HG03439 (cell line): Measurements from ENCODE around the gene APOL3.
"Not testable (repeated sequence)": the region's sequence is repeated elsewhere in the genome, so short reads cannot be mapped to it uniquely, and the experiment has no call there.

Experiments used
- ATAC-seq: cut with Tn5 transposase; IDR thresholded peaks from one replicate; pipeline ENCODE4 v1.9.1; 2021; ENCODE audit warnings: mild to moderate bottlenecking, moderate library complexity; ENCODE audit not compliant: unreplicated experiment

The APOL3 gene

DNA sequence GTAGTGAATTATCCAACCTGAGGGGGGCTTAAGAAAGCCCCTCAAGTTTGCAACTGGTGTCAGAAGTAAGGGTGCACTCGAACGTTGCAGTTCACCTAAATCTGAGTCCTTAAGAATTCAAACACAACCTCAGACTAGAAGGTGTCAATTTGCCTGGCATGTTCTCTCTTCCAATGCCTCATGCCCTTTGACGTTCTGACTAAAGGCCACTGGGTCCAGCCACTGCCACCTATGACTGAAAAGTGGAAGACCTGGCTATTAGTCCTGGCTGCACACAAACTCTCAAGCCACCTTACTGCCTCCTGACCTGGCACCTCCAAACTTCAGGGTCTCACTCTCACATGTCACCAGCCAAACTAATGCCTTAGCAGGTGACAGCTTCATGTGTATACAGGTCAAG, 33.0 kb upstream of the APOL3 start:
- no peak for ATAC-seq

DNA sequence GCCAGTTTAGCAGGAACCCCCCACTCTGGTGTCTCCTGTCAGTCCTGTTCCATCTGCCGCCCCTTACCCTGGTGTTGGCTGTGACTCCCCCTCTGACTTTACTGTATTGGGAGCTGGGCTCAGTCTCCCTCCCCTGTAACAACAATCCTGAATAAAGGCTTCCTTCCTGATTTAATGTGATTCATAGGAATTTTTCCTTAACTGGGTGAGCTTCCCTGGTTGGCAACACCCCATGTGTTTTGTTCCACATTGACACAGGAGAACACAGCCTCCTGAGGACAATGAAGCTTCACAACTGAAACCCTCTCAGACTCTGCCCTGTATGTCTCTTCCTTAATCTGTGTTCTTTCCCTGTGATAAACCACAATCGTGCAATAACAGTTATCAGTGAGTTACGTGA, 32.6 kb upstream of the APOL3 start:
- ATAC-seq: no peak

GRCh38 chr22:36192542-36192941, 32.0 kb upstream of the APOL3 start:
- no peak for ATAC-seq

DNA sequence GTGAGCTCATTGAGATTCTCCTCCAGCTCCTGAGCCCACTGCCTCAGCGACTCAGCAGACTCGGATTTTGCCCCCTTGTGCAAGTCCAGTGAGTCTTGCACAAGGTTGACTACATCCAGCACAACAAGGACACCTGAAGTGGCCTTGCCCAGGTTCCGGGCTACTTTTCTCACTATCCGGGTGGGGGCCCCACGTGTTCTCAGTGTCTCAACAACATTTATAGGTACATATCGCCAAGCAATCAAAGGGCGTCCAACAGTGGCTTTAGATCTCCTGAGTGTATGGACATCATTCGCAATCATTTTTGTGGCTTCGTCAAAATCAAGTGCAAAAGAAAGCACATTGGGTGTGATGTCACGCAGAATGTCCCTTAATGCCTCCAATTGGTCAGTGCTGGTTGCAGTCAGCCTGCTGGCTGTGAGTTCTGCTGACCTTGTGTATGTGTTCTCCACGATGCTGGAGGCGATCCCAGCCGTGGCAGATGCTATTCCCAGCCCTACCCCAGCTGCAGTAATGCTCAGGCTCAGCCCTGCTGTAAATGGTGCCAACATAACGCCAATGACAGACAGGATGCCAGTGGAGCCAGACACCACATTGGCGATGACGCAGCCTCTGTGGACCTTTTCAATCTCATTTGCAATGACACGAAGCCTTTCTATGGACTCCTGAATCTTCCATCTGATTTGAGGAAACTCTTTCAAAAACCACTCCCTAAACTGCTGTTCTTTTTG, 30.7 kb upstream of the APOL3 start:
- no peak for ATAC-seq

GRCh38 chr22:36187862-36188261, 27.3 kb upstream of the APOL3 start:
- not testable (repeated sequence) for ATAC-seq

DNA sequence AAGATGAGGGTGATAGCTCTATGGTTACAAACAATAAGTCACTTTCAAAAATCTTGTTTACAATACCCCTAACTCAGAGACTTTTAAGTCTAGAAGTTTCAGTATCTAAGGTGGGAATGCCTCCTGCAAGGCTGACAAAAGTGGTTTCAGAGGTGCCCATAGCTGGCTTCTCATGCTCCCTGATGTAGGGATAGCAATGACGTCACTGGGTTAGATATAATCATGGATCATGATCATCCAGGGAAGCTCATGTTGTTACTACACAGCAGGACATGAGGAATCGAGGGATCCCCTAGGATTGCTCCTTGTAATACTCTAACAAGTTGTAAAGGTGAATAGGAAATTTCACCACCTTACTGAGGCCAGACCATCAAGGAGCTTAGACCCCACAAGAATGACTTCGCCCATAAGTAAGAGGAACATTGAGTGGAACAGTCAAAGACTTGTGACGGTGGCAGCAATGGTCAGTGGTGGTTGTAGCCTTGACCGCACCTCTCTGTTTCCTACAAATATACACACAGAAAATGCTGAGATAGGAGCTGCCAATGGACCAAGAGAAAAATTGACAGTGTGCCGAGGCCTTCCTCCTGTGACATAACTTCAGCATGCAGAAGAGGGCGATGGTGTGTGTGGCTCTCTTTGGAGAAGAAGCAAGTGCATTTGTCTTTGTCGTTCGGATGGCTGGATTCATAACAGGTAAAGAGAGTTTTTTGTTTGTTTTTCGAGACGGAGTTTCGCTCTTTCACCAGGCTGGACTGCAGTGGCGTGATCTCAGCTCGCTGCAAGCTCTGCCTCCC, 25.5 kb upstream of the APOL3 start:
- no peak for ATAC-seq

- no peak for ATAC-seq
These were observed 24.0 kb upstream of the APOL3 start for GRCh38 chr22:36184433-36185025.

DNA sequence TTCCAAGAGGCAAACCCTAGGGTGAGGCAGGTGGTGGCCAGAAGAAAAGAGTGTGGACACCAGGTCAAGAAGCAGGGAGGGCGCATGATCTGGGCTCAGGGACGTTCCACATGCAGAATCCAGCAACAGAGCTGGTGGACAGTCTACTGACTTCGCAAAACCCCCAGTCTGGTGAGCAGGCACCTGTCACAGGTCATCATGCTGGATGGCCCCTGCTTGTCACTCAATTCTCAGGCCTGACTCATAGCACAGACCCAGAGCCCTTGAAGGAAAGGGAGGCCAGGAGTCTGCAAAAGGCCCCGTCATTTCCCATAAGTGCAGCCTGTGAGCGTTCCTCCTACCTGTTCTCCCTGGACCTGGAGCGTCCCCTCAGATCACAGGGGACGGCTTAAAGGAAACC, 22.9 kb upstream of the APOL3 start:
- ATAC-seq: no peak

DNA sequence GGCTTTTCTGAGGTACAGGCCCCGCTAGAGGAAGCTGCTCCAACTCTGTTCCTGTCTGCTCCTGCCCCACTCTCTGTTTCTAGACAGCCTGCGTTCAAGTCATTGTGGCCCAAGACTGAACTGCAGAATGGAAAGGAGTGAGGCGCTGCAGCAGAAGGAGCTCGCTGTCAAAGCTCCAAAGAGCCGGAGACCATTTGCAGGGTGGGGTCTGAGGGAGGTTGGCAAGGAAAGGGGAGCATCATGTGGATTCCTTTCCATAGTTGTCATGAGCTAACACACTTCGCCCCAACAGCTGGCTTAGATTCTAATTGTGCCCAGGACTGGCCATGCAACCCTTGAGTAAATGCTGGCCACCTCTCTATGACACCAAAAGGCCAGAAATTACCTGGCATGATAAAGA, 22.3 kb upstream of the APOL3 start:
- ATAC-seq: no peak

DNA sequence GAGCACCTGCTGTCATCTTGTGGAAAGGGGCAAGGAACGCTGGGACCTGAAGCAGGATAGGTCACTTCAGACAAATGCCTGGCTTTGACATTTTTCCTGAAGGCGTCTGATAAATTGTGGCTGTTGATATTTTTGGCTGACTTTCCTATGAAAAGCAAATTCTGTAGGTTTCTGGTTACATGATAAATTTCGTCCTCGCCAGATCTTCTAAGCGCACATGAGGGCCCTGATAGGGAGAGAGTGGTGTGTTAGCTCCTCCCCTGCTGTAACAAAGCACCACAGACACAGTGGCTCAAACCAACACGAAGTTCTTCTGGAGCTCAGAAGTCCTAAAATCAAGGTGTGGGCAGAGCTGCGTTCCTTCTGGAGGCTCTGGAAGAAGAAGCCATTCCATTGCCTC, 21.5 kb upstream of the APOL3 start:
- no peak for ATAC-seq

DNA sequence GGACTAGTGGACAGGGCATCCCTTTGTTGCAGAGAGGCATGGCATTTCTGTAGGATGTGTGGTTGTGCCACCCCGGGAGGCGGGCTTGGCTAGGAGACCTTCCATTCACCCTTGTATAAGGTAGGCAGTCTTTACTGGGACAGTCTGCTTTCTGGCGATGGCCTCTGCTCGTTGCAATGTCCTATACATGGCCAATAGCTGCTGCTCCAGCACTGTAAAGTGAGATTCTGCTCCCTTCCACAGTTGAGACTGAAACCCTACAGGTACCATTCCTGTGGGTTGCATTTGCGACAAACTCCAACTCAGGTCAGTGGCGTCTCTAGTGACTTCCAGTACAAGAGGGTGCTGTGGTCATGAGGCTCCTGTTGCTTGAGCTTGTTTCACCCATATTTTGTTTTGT, 20.4 kb upstream of the APOL3 start:
- ATAC-seq: no peak

DNA sequence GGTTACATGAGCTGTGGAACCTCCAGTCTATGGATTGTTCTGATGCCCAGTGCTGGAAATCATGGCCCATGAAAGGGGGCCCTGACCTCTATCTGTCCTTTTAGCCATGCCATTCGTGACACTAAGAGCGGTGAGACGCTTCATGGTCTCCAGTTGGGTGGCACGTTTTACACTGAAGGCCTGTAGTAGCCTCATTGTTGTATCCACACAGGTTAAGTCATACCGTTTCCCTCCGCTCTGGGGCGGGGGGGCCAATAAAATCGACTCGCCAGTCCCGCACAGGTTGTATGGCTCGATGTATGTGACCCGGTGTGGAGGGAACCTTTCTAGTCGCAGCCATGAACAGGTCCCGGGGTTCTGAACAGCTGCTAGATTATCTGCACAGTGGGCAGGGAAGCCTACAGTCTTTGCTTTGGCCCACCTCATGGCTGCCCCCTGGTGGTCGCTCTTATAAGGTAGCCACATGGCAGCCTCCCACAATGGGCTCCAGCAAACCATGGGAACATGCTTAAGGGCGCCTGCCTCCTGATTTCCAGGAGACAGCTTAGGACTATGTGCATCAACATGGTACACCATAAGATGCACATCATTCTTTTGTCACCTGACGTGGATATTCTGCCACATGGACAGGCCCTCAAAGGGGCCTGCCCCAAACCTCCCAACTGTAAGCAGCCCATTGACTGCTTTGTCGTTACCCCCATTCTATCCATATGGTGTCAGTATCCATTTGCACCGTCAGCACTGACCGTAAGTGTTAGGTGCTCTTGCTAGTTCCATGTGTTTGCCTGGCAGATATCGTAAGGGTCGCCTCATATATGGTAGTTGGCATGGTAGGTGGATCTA, 19.7 kb upstream of the APOL3 start:
- ATAC-seq: no peak

- ATAC-seq: no peak
These were observed 16.6 kb upstream of the APOL3 start for GRCh38 chr22:36177160-36177559.

DNA sequence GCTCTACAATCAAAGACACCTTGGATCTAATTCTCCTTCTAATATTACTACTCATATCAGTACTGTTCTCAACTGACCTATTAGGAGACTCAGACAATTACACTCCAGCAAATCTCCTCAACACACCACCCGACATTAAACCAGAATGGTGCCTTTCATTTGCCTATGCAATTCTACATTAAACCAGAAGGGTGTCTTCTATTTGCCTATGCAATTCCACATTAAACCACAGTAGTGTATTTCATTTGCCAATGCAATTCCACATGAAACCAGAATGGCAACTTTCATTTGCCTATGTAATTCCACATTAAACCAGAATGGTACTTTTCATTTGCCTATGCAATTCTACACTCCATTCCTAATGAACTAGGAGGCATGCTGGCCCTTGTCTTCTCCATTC, 15.3 kb upstream of the APOL3 start:
- no peak for ATAC-seq

DNA sequence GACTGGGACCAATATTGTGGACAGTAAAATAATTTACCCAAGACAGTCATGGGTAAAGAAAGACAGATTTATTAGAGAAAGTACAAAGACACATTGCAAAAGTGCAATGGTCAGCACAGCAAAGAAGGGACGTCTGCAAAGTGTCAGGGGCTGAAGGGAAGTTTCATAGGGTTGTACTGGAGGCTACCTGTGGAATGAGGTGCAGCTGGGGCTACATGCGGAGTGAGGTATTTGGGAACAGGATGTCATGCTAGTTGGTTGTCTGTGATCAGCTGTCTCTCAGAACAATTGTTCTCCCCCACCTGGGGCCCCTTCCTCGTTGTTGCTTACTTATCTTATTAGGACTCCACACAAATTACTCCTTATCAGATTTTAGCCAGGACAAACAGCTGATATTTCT, 11.4 kb upstream of the APOL3 start:
- no peak for ATAC-seq

DNA sequence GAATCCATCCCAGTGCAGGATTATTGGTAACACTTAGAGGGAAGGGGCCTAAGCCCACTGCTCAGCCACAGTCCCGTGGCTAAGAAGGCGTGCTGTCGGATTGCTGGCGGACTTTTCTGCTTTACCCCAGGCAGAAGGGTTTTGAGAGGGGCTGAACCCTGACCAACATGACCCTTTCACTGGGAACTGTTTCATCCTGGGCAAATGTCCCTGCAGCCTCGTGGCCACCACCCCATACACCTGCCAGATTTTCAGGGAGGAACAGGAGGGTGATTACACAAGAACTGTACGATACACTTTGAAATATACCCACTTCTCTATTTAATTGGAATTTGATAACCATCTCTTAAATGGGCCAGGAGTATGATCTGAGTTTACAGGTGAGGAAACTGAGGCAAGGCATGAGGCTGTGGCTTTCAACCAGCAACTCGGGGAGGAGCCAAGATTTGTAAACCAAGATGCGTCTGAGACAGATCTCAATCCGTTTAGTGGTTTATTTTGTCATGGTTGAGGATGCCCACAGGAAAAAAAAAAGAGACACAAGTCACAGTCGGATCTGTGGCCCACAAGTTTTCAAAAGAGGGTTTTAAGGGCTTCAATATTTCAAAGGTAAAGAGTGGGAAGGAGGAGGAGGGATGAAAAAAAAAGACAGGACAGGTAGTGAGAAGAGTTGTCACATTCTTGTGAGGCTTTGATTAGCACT, 6.1 kb upstream of the APOL3 start:
- ATAC-seq: no peak

DNA sequence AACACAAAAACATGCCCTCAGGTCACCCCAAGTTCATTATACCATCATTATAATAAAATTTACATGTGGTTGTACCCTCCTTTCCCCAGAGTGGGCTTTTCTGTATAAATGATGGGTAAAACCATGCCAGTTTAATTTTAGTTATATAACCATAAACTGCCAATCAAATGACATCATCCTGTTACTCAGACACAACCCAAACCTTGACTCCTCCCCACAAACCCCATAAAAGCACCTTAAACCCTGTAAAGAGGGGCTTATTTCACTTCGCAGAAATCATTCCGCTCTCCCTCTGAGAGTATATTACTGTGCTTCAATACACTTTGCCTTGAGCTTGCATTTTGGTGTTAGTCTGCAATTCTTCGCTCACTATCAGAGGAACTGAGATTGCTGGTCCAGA, 5.5 kb upstream of the APOL3 start:
- no peak for ATAC-seq

- ATAC-seq: no peak
These were observed 4.6 kb upstream of the APOL3 start for GRCh38 chr22:36165141-36165540.

DNA sequence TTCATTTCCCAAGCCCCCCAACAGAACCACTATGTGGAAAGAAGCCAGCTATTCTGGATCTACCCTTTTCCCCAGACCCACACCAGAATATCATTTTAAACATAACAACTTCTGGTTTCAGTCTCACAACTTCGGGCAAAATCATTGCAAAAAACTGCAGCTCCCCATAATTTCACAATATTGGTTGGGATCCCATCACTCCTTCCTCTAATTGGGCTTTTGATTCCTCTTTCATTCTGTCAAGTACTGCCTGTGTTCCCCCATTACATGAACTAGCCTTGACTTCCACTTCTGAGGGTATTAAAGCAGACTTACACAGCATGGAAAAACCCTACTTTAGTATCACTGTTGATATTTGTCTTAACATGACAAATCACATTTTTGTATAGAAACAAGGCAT, 4.1 kb upstream of the APOL3 start:
- ATAC-seq: no peak

- no peak for ATAC-seq
These were observed 2.9 kb upstream of the APOL3 start for GRCh38 chr22:36163497-36163896.
